ENCODE data around the gene CRB1.
A peak's percentile ranks its signal among the peaks of the same experiment; 100 is the strongest.

Gene CRB1

GRCh38 chr1:197453376-197454058 is 185.5 kb downstream of the CRB1 start:
- no peak overlapping the region for H3K18ac ChIP-seq (ENCODE audit: low read length)
- no peak overlapping the region for H3K4me3 ChIP-seq (ENCODE audit: low read length)
- H2AK5ac ChIP-seq (ENCODE audit: low read length) = no peak overlapping the region
- no peaks in the 10 kb centered on the region for H3K79me2 ChIP-seq (ENCODE audit: control insufficient read depth, insufficient read depth, low read length)
- no peak overlapping the region for H3K4ac ChIP-seq (ENCODE audit: low read depth, low read length)
- H3K36me3 ChIP-seq (ENCODE audit: control insufficient read depth, insufficient read depth, low read length) = no peaks in the 10 kb centered on the region
- H3K27me3 ChIP-seq (ENCODE audit: insufficient read depth, low read length, poor library complexity) = no peaks in the 10 kb centered on the region
- no peak overlapping the region for H3K27ac ChIP-seq (ENCODE audit: low read depth, low read length)
- H3K4me1 ChIP-seq (ENCODE audit: control insufficient read depth, low read depth, low read length) = no peaks in the 10 kb centered on the region
- no peak overlapping the region for H4K5ac ChIP-seq (ENCODE audit: low read length)
- H4K8ac ChIP-seq (ENCODE audit: low read depth, low read length) = no peak overlapping the region
- no peak overlapping the region for H2BK15ac ChIP-seq (replicated peaks; ENCODE audit: low read depth)
- DNase-seq = no peak
- no peak overlapping the region for H2BK120ac ChIP-seq (ENCODE audit: low read depth, low read length)
- no peak overlapping the region for H3K56ac ChIP-seq (ENCODE audit: low read length)
- no peak overlapping the region for H3K23ac ChIP-seq (ENCODE audit: low read length)
- H3K9ac ChIP-seq (ENCODE audit: low read length) = no peak overlapping the region
- H3K4me2 ChIP-seq (ENCODE audit: low read length) = no peak overlapping the region
- H3K79me1 ChIP-seq (ENCODE audit: low read length) = no peaks in the 10 kb centered on the region
- no peak overlapping the region for H2BK5ac ChIP-seq (ENCODE audit: low read length)
- WGBS (ENCODE audit: extremely low coverage, insufficient coverage, low lambda C conversion rate) = no CpG with 5 or more reads among the region's 1 CpG

- no peak overlapping the region for H3K23ac ChIP-seq (ENCODE audit: low read length)
- no peak overlapping the region for H3K4ac ChIP-seq (ENCODE audit: low read depth, low read length)
- H3K27ac ChIP-seq (ENCODE audit: low read depth, low read length) = no peak overlapping the region
- H2BK15ac ChIP-seq (replicated peaks; ENCODE audit: low read depth) = no peak overlapping the region
- no peak overlapping the region for H3K18ac ChIP-seq (ENCODE audit: low read length)
- no peaks in the 10 kb centered on the region for H3K79me1 ChIP-seq (ENCODE audit: low read length)
- H3K79me2 ChIP-seq (ENCODE audit: control insufficient read depth, insufficient read depth, low read length) = no peaks in the 10 kb centered on the region
- no peak overlapping the region for H2AK5ac ChIP-seq (ENCODE audit: low read length)
- no CpG with 5 or more reads among the region's 5 CpGs for WGBS (ENCODE audit: extremely low coverage, insufficient coverage, low lambda C conversion rate)
- H3K56ac ChIP-seq (ENCODE audit: low read length) = no peak overlapping the region
- no peak overlapping the region for H3K4me3 ChIP-seq (ENCODE audit: low read length)
- no peak overlapping the region for H4K8ac ChIP-seq (ENCODE audit: low read depth, low read length)
- no peak for DNase-seq
- H4K5ac ChIP-seq (ENCODE audit: low read length) = no peak overlapping the region
- H3K27me3 ChIP-seq (ENCODE audit: insufficient read depth, low read length, poor library complexity) = no peaks in the 10 kb centered on the region
- H2BK5ac ChIP-seq (ENCODE audit: low read length) = no peak overlapping the region
- H3K4me2 ChIP-seq (ENCODE audit: low read length) = no peak overlapping the region
- H3K36me3 ChIP-seq (ENCODE audit: control insufficient read depth, insufficient read depth, low read length) = no peaks in the 10 kb centered on the region
- peaks cover 1% of the 10 kb centered on the region for H3K4me1 ChIP-seq (ENCODE audit: control insufficient read depth, low read depth, low read length)
- H3K9ac ChIP-seq (ENCODE audit: low read length) = no peak overlapping the region
- no peak overlapping the region for H2BK120ac ChIP-seq (ENCODE audit: low read depth, low read length)
These were observed 194.5 kb downstream of the CRB1 start for GRCh38 chr1:197462539-197462938.

GRCh38 chr1:197463142-197463541 is 195.1 kb downstream of the CRB1 start:
- Histone ChIP-seq H4K8ac (ENCODE audit: low read depth, low read length) (no peak overlapping the region), H3K4me2 (ENCODE audit: low read length) (no peak overlapping the region), H3K27ac (ENCODE audit: low read depth, low read length) (no peak overlapping the region), H3K4ac (ENCODE audit: low read depth, low read length) (no peak overlapping the region), H2BK15ac (replicated peaks; ENCODE audit: low read depth) (no peak overlapping the region), H3K23ac (ENCODE audit: low read length) (no peak overlapping the region), H3K79me1 (ENCODE audit: low read length) (no peaks in the 10 kb centered on the region), H3K9ac (ENCODE audit: low read length) (no peak overlapping the region), H3K79me2 (ENCODE audit: control insufficient read depth, insufficient read depth, low read length) (no peaks in the 10 kb centered on the region), H2AK5ac (ENCODE audit: low read length) (no peak overlapping the region), H3K36me3 (ENCODE audit: control insufficient read depth, insufficient read depth, low read length) (no peaks in the 10 kb centered on the region), H3K56ac (ENCODE audit: low read length) (no peak overlapping the region), H3K27me3 (ENCODE audit: insufficient read depth, low read length, poor library complexity) (no peaks in the 10 kb centered on the region), H2BK120ac (ENCODE audit: low read depth, low read length) (no peak overlapping the region), H2BK5ac (ENCODE audit: low read length) (no peak overlapping the region), H4K5ac (ENCODE audit: low read length) (no peak overlapping the region), H3K4me1 (ENCODE audit: control insufficient read depth, low read depth, low read length) (peaks cover 1% of the 10 kb centered on the region), H3K4me3 (ENCODE audit: low read length) (no peak overlapping the region), H3K18ac (ENCODE audit: low read length) (no peak overlapping the region)
- DNase-seq = no peak

GRCh38 chr1:197464044-197464443 is 196.0 kb downstream of the CRB1 start:
- no peak overlapping the region for H3K4ac ChIP-seq (ENCODE audit: low read depth, low read length)
- H2AK5ac ChIP-seq (ENCODE audit: low read length) = no peak overlapping the region
- no peaks in the 10 kb centered on the region for H3K79me2 ChIP-seq (ENCODE audit: control insufficient read depth, insufficient read depth, low read length)
- H3K4me2 ChIP-seq (ENCODE audit: low read length) = no peak overlapping the region
- H4K8ac ChIP-seq (ENCODE audit: low read depth, low read length) = no peak overlapping the region
- DNase-seq = peak; percentile 32
- no peak overlapping the region for H3K9ac ChIP-seq (ENCODE audit: low read length)
- H3K4me3 ChIP-seq (ENCODE audit: low read length) = no peak overlapping the region
- no peak overlapping the region for H2BK15ac ChIP-seq (replicated peaks; ENCODE audit: low read depth)
- H3K27me3 ChIP-seq (ENCODE audit: insufficient read depth, low read length, poor library complexity) = no peaks in the 10 kb centered on the region
- H3K18ac ChIP-seq (ENCODE audit: low read length) = no peak overlapping the region
- no peaks in the 10 kb centered on the region for H3K79me1 ChIP-seq (ENCODE audit: low read length)
- no CpG with 5 or more reads among the region's 7 CpGs for WGBS (ENCODE audit: extremely low coverage, insufficient coverage, low lambda C conversion rate)
- no peak overlapping the region for H2BK5ac ChIP-seq (ENCODE audit: low read length)
- H3K4me1 ChIP-seq (ENCODE audit: control insufficient read depth, low read depth, low read length) = peaks cover 1% of the 10 kb centered on the region
- no peaks in the 10 kb centered on the region for H3K36me3 ChIP-seq (ENCODE audit: control insufficient read depth, insufficient read depth, low read length)
- no peak overlapping the region for H3K27ac ChIP-seq (ENCODE audit: low read depth, low read length)
- H4K5ac ChIP-seq (ENCODE audit: low read length) = no peak overlapping the region
- H3K23ac ChIP-seq (ENCODE audit: low read length) = no peak overlapping the region
- H3K56ac ChIP-seq (ENCODE audit: low read length) = no peak overlapping the region
- H2BK120ac ChIP-seq (ENCODE audit: low read depth, low read length) = no peak overlapping the region

DNA sequence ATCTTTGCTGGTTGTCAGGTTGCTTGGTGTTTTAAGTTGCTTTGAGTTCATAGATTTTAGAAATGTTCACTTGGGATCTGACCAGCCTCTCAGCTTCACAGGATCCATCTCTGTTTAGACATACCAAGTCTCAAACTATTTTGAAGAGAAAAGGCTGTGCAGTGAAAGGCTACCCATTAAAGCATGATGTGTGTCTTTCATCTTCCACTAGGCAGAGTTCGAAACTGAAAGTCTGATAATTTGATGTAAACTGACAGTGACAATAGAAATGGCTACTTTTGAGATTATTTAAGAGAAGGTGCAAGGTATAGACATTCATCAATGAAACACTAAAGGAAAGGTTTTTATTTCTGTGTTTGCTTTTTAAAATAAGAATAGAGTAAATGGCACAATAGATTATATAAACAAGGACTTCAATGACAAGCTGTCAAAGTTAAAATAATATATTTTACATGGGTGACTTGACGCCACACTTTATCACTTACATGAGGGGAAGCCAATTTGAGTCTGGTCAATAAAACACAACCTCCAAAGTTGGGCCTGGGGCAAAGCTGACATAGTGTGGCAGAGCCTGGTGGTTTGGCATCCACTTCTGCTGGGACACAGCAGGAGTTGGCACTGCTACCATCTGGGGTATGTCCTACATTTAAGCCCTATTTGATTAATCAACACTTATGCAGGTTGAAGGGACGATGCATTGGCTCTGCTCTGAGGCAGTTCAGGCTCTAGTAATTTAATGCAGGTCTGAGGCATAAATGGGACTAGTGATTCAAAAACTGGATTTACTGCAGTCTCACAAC is 197.7 kb downstream of the CRB1 start:
- no peaks in the 10 kb centered on the region for H3K27me3 ChIP-seq (ENCODE audit: insufficient read depth, low read length, poor library complexity)
- H3K79me2 ChIP-seq (ENCODE audit: control insufficient read depth, insufficient read depth, low read length) = no peaks in the 10 kb centered on the region
- no peak overlapping the region for H3K9ac ChIP-seq (ENCODE audit: low read length)
- H2AK5ac ChIP-seq (ENCODE audit: low read length) = no peak overlapping the region
- no peaks in the 10 kb centered on the region for H3K79me1 ChIP-seq (ENCODE audit: low read length)
- H3K4ac ChIP-seq (ENCODE audit: low read depth, low read length) = no peak overlapping the region
- no peaks in the 10 kb centered on the region for H3K36me3 ChIP-seq (ENCODE audit: control insufficient read depth, insufficient read depth, low read length)
- no peak for DNase-seq
- H3K56ac ChIP-seq (ENCODE audit: low read length) = no peak overlapping the region
- H3K4me1 ChIP-seq (ENCODE audit: control insufficient read depth, low read depth, low read length) = peaks cover 3% of the 10 kb centered on the region
- H3K18ac ChIP-seq (ENCODE audit: low read length) = no peak overlapping the region
- H3K4me2 ChIP-seq (ENCODE audit: low read length) = no peak overlapping the region
- H3K27ac ChIP-seq (ENCODE audit: low read depth, low read length) = no peak overlapping the region
- no peak overlapping the region for H4K5ac ChIP-seq (ENCODE audit: low read length)
- no peak overlapping the region for H2BK120ac ChIP-seq (ENCODE audit: low read depth, low read length)
- no peak overlapping the region for H2BK5ac ChIP-seq (ENCODE audit: low read length)
- no peak overlapping the region for H4K8ac ChIP-seq (ENCODE audit: low read depth, low read length)
- H3K23ac ChIP-seq (ENCODE audit: low read length) = no peak overlapping the region
- no CpG with 5 or more reads among the region's 3 CpGs for WGBS (ENCODE audit: extremely low coverage, insufficient coverage, low lambda C conversion rate)
- no peak overlapping the region for H3K4me3 ChIP-seq (ENCODE audit: low read length)
- no peak overlapping the region for H2BK15ac ChIP-seq (replicated peaks; ENCODE audit: low read depth)

Measured in mesendoderm (in vitro differentiated cells).